Bone marrow (tissue), 2 donors: Measurements from ENCODE around the gene PIGU.
"Not testable (repeated sequence)": the region's sequence is repeated elsewhere in the genome, so short reads cannot be mapped to it uniquely, and the experiment has no call there.

Experiments used
- DNase-seq, 2 donors: peaks; one replicate each; lab custom pipeline; 2025; lab: John Stamatoyannopoulos, UW

Gene PIGU

GRCh38 chr20:34706912-34707784, 30.3 kb upstream of the PIGU start:
- no peak for DNase-seq

- no peak for DNase-seq
These were observed 29.5 kb upstream of the PIGU start for GRCh38 chr20:34706302-34706875.

GRCh38 chr20:34705397-34706301, 28.8 kb upstream of the PIGU start:
- no peak for DNase-seq

- no peak for DNase-seq
These were observed 28.1 kb upstream of the PIGU start for GRCh38 chr20:34705008-34705396.

GRCh38 chr20:34704177-34705007, 27.5 kb upstream of the PIGU start, which contains the start of gene TP53INP2:
TSS of gene TP53INP2 (plus strand) at chr20:34704344. CDS start at chr20:34708740, 4,396 bp downstream.
- peak in 1 of 2 donors; percentile 83 for DNase-seq

- peak in 1 of 2 donors; percentile 56 for DNase-seq
These were observed 26.7 kb upstream of the PIGU start for GRCh38 chr20:34703424-34704176.

- DNase-seq, result no peak
These were observed 26.1 kb upstream of the PIGU start for GRCh38 chr20:34703061-34703423.

- DNase-seq, result no peak
These were observed 24.7 kb upstream of the PIGU start for GRCh38 chr20:34701405-34702085.

- no peak for DNase-seq
These were observed 16.5 kb upstream of the PIGU start for GRCh38 chr20:34693414-34693813.

GRCh38 chr20:34691838-34692237, 14.9 kb upstream of the PIGU start:
- DNase-seq, result no peak

- DNase-seq, result no peak
These were observed 12.6 kb upstream of the PIGU start for GRCh38 chr20:34689486-34689885.

- DNase-seq, result no peak
These were observed 6.8 kb upstream of the PIGU start for GRCh38 chr20:34683667-34684066.

- DNase-seq, result no peak
These were observed 3.8 kb upstream of the PIGU start for GRCh38 chr20:34680586-34681175.

- DNase-seq, result no peak
These were observed 775 bp downstream of the PIGU start for GRCh38 chr20:34675993-34676641.

GRCh38 chr20:34675561-34675960, 1.3 kb downstream of the PIGU start:
- DNase-seq, result no peak

- no peak for DNase-seq
These were observed 3.5 kb downstream of the PIGU start for GRCh38 chr20:34673412-34673811.

- no peak for DNase-seq
These were observed 7.8 kb downstream of the PIGU start for GRCh38 chr20:34669094-34669493.

GRCh38 chr20:34664751-34665150, 12.1 kb downstream of the PIGU start:
- not testable (repeated sequence) for DNase-seq

GRCh38 chr20:34663213-34663943, 13.5 kb downstream of the PIGU start:
- no peak for DNase-seq
